HG03039 (cell line): ENCODE results near the gene MBP.
A peak's percentile ranks its signal among the peaks of the same experiment; 100 is the strongest.
"Not testable (repeated sequence)": the region's sequence is repeated elsewhere in the genome, so short reads cannot be mapped to it uniquely, and the experiment has no call there.

Source experiments
- ATAC-seq: cut with Tn5 transposase; IDR thresholded peaks from one replicate; pipeline ENCODE4 v1.9.1; 2021; ENCODE audit warnings: mild to moderate bottlenecking, moderate library complexity; ENCODE audit not compliant: unreplicated experiment

MBP gene

DNA sequence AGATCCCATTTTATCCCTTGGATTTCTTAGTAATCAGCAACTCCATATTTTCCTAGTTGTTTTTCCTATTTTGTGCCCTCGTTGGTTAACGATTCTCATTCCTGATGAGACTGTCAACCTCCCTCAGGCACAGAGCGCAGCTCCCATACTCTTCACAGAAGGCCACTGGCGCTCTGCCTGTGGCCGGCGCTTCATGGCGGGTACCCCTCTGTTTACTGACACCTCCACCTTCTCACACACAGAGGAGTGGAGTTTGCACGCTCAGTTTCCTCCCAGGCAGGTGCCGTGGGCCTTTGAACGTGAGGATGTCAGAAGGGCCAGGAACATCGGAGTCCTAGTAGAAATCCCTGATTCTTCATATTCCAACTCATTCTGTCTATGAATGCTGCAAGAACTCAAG, 139.0 kb downstream of the MBP start:
- no peak for ATAC-seq

DNA sequence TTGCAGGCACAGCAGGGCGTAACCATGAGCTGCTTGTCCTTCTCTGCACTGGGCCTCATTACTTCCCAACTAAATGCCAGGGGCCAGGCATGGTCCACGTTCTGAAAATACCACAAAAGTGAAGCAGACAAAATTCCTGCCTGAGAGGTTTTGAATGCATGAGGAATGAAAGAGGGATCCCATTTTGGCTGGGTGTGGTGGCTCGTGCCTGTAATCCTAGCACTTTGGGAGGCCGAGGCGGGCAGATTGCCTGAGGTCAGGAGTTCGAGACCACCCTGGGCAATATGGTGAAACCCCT, 139.5 kb downstream of the MBP start:
- ATAC-seq, result no peak

DNA sequence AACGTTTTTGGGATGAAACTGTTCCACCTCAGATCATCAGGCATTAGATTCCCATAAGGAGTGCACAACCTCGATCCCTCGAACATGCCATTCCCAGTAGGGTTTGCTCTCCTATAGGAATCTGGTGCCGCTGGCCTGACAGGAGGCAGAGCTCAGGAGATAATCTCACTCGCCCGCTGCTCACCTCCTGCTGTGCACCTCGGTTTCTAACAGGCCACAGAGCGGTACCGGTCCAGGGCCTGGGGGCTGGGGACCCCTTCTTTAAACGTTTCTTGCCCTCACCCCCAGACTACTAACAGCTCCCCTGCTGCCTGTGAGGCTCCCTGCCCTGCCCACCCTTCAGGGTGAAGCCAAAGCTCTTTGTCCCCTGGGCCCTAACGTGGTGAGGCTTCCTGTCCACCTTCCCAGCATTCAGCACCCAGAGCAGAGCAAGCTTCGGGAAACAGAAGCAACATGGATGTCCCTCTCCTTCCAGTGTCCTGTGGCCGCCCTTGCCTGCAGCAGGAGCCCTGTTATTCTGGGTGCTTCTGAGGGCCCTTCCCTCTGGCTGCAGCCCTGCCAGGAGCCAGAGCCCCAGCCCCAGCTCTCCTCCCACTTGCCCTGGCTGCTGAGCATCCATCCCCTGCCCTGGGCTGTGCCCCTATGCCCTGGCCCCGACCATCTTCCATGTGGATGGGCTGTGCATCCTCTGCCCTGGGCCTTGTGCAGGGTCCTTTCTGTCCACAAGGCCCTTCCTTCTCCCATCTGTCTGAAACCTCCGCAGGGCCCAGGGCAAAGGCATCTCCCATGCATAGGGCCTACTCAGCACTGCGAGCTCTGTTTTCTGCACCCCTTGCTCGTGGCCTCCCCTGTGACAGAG, 140.1 kb downstream of the MBP start:
- ATAC-seq, result no peak

DNA sequence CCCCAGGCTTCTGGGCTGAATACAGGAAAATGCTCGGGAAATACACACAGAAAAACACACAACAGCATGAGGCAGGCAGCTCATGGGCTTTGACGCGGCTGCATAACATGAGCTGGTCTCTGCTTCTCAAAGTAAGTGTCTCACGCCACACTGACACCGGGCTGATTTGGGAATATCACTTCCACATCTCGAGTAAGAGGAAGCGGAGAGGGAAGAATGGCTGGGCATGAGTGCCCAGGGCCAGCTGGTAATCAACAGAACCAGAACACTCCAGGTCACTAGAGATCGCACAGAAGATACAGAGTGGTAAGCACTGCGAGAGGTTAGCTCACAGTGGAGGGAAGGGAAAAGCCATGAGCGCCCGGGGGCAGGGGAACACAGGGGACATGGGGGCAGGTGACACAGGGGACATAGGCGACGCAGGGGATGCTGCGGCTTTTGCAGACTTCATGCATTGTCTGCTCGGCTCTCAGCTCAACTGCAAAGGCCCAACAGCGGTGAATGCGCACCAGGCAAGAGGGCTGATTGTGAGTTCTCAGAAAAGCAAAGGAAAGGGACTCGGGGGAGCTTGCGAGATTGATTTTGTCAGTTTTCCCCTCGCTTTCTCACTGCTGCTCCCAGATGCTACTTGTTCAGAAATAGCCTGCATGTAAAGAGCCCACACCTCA, 141.4 kb downstream of the MBP start:
- ATAC-seq, result no peak

DNA sequence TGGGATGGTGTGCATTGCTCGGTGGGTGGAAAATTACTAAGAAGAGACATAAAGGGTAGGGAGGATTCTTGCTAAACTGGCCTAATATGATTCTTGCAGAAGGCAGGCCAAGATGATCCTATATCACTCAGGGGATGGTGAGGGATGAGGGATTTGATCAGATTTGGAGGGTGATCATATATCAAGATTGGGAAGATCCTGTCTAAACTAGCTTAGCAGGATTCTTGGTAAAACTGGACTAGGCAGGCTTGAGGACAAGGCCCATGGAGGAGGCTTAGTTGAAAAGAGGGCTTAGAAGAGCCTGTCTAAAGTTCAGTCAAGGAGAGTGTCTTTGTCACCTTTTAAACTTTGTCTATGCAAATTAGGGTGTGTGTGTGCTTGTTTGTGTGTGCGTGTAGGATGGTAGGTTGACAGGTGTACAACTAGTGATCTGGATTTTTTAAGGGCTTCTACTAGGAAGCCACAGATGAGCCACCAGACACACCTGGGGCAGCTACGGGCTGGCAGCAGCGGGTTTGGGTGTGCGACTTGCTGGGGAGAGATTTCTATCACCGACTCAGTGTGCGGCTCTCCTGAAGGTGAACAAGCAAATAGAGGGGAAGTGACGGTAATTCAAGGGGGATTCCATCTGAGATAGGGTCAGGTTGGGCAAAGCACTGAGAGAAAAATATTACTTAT, 142.1 kb downstream of the MBP start:
- ATAC-seq, result not testable (repeated sequence)

DNA sequence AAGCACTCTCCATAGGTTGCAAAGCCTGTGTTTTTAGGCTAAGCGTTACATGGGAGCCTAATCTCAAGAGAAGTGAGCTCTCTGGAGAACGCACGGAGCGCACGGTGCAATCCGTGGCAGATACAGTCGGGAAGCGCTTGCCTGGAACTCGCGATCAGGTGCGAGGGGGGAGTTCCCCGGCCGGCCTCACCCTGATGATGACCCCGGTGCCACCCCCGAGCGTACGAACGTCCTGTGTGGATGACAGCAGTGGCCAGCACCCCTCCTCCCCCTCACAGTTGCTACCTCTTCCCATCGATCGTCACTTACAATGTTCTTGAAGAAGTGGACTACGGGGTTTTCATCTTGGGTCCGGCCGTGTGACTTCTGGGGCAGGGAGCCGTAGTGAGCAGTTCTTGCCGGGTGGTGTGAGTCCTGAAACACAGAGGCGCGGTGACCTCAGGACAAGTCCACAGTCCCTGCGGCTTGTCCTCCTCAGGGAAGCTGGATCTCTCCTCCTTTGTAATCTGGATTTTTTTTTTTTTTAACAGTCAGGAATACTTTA, 142.9 kb downstream of the MBP start:
- ATAC-seq, result no peak

DNA sequence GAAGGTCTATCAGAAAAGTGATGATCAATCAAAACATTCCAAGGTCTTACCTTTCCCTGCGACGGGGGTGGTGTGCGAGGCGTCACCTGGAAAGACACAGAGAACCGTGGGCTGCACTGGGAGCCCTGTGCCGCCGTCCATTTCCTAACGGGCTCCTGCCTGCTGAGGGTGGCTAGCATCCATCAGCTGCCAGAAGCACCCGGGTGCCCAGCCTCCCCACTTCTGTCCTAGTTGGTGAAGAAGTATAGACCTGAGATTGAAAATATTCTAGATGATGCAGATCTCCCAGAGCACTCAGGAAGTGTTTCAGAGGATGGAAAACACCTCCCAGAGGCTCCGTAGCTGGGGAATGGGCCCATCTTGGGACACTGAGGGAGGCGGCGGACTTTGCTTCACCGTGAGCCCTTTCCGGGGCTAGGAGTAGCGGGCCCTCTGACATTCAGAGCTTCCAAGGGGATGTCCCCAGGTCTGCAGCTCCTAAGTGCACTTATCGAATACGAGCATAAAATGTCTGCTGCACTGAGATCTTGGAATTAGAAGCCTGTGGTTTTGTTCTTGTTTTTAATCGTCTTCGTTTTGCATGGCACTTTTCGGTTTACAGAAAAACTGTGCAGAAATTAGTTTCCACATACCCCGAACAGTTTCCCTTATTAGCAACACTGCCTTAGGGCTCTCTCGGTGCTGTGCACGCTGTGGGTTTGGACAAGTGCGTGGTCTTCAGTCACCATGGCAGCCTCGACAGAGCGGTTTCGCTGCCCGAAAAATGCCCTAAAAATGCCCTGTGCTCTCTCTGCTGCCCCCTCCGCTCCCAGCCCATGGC, 143.5 kb downstream of the MBP start:
- peak; percentile 53 for ATAC-seq

DNA sequence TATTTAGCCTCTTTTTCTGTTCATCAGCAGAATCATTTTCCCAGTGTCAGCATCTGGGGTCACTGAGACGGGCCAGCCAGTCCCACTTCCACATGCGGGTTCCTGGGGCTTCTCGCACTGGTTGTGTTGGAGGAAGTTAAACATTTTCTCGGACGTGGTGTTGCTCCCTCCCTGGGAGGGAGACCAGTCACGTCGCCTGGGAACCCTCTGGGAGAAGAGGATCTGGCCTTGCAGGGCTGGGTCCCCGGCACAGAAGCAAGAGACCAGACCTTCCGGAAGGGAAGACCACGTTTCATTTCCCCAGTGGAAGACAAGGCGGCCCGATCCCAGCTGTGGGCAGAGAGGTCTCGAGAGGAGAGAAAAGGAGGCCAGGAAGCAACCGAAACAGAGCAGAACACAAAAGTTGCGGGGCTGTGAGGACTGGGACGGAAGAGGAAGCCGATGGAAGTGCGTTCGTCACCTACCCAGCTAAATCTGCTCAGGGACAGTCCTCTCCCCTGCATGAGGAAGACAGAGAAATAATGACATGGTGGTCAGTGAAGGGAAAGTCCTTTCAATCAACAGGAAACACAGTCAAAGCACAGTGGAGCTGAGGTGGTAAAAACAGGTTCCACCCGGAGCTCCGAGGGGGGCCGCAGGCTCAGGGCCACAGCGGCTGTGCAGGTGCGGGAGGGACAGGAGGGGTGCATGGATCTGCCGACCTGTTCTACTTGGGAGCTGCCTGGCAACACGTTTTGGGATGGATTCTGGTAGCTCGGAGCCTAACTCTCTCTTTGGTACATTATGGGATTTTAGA, 144.4 kb downstream of the MBP start:
- no peak for ATAC-seq

DNA sequence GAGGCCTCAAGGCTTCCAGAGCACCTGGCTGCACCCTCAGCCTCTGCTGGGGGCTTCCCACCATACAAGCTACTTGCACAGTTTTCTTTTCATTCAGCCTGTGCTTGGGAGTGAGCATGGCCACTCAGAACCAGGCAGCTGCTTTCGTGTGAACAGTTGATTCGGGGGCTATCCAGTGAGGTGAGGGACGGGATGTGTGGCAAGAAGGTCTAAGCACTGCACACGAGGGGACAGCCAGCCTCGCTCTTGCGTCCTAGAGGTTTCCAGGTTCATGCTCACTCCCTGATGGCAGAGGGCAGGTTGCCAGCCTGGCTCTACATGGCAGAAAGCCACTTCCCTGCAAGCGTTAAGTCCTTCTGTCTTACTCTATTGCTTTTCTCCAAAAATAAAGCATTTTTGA, 146.2 kb downstream of the MBP start:
- ATAC-seq, result no peak

DNA sequence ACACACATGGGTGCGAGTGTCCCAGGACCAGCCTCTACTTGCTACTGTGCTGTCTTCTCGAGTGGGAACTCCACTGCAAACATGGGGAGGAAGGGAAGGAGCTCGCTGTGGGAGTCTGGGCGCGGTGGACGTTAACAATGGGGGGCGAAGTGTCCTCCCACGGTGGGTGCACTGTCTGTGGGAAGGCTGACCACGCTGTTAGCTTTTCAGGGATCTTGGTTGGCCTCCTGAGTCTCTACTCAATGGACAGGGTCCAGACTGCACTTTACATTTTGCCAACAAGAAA, 146.7 kb downstream of the MBP start:
- no peak for ATAC-seq

DNA sequence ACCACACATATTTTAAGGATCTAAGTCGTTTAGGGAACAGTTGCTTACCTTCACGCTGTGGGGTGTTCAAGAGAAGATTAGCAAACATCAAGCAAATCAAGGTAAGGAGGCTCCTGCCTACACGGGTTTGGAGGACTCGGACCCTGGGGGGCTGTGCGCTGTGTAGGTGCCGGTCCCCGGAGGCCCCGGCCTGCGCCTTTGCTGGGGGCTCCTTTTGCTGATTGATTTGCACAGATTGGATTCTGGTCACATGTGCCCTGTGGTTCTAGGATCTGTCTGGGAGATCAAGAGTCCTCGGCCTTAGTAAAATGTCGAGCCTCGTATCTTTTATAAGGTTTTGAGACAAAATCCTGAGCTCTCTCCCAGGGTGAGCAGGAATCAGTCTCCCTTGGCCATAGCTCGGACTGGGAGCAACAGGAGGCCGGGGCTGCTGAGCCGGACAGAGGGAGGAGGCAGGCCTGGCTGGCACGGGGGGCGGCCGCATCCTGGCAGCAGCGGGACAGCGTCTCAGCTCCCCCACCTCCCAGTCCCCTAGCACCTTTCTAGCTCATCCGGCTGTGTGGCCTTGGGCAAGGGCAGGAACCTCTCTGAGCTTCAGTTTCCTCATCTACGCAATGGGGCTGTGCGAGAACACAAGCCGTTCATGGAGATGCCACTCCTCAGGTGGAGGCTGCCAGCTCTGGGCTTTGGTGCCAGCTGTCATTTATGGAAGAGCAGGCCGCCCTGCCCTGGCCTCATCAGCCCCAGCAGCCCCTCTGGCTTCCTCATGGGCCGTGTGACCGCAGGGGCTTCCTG, 147.2 kb downstream of the MBP start:
- ATAC-seq, result no peak

DNA sequence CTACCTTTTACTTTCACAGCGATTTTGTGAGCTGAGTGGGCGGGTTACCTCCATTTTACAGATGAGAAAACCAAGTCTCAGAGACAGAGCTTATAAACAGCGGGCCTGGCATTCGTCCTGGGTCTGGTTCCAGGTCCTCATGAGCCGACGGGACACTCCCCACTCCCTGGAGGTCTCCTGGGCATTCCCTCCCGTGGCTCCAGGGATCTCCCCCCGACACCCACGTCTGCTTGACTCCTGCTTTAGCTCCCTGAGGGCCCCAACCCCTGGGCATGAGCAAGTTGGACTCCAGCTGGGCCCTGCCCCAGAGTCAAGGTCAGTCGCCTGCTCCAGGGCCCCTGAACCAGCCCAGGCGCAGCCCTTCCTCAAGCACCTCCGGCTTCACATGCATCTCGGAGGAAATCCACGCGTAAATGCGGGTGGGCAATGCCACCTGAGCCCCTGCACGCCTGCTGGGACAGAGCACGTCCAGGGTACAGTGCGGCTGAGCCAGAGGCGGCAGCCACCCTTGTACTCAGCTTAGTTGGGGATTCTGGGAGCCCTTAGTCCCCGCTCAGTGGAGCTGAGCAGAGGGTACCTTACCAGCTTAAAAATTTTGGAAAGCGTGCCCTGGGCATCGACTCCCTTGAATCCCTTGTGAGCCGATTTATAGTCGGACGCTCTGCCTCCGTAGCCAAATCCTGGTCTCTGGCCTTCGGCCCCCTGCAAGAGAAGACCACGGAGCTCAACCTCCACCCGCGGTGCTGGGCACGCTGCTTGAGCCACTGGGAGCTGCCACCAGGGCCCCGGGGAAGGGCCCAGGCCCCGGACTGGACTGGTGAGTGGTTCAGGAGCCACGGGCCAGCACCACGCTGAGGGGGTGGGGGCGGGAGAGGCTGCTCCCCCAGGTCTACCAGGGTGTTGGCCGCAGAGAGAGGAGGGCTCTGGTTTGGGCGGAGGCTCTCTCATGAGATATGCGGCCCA, 148.1 kb downstream of the MBP start:
- no peak for ATAC-seq

DNA sequence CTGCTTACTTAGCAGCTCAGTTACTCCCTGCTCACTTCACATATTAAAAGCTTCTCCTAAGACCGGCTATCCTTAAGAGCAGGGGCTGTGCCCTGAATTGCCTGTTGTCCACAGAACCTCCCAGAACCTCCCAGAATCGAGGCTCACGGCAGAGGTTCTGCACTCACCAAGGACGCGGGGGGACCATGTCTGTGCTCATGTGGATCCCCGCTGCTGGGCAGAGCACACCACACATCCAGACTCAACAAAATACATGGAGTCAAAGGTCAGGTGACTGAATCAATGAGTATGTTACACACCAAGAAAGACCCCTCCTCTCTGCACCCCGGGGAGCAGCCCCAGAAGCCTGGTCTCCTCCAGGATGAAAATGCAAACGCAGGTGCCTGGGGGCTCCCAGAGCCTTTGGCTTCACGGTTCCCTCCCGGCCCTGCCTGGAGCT, 149.0 kb downstream of the MBP start:
- no peak for ATAC-seq

DNA sequence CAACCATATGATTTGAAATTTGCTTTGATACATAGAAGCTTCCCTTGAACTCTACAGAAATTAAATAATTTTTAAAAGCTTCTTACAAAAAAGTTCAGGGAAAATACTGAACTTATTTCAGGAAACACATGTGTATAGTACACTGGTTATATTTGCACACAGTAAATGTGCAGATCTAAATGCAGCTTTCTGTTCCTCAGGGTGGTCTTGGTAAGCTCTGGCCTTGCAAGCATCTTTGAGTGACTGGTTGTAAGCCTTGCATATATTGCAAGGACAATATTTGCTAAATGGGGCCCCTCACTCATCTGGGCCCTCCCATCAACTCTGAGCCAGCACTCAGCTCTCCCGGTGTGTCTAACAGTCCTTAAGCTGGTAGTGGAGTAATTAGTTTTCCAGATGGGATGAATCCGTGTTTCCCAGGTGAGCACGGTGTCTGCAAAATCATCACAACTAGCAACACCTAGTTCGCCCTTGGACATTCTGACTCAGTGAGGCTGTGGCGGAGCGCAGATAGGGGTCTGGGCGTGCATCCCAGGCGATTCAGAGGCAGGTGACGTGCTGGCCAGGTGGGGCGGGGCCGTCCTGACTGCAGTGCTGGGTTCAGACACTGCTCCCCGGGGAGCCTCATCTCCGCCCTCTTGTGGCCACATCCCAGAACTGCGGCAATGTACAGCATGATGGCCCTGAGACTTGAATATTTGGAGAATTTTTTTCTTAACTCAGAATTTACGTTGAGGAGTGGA, 149.6 kb downstream of the MBP start:
- peak; percentile 56 for ATAC-seq

DNA sequence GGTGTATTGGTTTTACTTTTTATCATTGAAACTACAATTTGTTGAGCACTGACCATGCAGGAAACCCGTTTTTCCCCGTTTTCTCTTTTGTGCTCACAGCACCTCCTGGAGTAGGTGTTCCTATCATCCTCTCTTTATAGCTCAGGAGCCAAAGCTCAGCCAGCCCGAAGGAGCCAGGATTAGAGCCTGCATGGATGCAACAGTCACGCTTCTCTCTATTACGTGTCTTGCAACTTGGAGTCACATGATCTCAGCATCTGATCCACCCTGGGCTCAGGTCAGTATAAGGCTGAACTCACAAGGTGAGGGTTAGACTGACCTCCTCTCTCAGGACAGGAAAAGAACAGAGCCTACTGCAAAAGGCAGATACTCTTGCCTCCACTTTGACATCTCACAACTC, 150.5 kb downstream of the MBP start:
- no peak for ATAC-seq

DNA sequence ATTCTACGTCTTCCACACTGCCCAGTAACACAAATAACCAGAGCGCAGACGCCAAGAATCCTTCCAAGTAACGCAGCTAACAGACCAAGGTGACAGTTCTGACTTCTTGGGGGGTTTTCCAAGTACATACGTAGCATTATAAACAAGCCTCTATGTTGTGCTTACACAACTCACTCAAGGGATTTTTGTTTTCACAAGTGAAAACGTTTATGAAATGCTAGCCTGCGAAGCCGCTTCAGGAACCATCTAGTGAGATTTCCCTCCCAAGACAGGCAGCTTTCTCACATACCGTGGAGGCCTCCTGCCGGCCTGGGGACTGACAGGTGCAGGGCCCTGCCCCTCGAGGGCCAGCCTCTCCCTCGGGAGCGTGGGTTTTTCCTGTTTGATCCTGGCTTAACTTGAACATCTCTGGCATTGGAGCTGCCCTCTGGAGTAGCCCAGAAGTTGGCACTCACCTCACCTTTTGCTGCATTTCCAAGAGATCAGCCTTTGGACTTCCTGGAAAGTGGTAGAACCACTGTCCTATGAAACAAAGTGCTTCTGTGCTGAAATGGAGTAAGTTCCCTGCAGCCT, 151.1 kb downstream of the MBP start:
- peak; percentile 63 for ATAC-seq

DNA sequence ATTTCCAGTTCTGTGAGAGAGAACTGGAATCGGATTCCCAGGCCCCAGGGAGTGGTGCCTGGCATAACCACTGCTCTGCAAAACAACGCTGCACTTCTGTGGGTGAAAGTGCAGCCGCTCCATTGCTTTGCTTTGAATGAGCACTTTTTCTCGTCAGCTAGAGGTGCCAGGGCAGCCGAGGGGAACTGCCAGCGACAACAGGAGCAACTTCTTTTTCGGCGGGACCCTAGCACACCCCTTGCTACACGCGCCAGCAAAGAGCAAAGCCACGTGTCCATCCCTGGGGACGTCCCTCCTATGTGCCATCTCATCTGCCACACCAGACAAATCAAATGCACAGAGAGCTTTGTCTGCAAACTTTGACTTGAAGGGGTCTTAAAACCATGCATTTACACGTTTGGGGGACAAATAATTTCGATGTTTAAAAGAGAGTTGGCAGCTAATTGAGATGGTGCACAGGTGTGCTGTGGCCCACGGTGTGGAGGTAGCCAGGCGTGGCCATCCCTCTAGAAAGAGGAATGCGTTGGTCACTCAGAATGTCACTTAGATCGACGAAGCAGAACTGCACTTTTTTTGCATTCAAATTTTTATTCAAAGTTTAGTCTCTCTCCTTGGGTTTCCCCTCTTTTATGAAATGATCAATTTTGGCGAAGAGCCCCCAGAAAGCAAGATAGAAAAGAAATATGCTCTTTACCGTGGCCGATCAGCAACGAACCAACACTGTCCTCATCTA, 151.8 kb downstream of the MBP start:
- ATAC-seq, result peak; percentile 28
